HL-60 (cell line): ENCODE results near the gene ZNF18.

ENCODE experiments used
- GABPA ChIP-seq: IDR thresholded peaks from 2 replicates; pipeline ENCODE4 v1.6.1; 2012; ENCODE audit warnings: low read depth
- POLR2AphosphoS5 ChIP-seq: IDR thresholded peaks from 2 replicates; pipeline ENCODE4 v1.6.1; 2012; ENCODE audit warnings: low read depth
- TF ChIP-seq, protein P1 (sequence below): IDR thresholded peaks from one replicate; pipeline ENCODE4 v1.5.1; 2011; ENCODE audit warnings: low read length, control low read depth, inconsistent platforms; ENCODE audit not compliant: insufficient read depth
- TF ChIP-seq, protein P2 (sequence below): IDR thresholded peaks from 2 replicates; pipeline ENCODE4 v1.6.1; 2012; ENCODE audit warnings: low read depth; ENCODE audit not compliant: insufficient replicate concordance

DNA sequence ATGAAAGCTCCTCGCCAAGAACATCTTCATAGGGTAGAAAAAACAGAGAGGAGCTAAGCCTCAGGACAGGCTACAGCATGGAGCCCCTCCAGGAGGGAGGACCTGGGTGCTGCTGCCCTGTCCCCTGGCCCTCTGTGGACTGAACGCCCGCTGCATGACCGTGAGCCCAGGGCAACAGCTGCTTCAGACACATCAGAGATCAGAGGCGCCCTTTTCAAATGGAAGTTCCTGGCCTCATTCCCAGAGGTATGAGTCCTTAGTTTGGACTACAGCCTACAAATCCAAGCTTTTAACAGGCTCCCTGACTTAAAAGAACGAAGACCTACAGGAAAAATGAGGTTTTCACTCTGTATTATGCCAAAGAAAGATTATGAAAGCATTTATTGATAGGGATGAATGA lies 48.5 kb downstream of the ZNF18 start:
- TF ChIP-seq, protein P1, sequence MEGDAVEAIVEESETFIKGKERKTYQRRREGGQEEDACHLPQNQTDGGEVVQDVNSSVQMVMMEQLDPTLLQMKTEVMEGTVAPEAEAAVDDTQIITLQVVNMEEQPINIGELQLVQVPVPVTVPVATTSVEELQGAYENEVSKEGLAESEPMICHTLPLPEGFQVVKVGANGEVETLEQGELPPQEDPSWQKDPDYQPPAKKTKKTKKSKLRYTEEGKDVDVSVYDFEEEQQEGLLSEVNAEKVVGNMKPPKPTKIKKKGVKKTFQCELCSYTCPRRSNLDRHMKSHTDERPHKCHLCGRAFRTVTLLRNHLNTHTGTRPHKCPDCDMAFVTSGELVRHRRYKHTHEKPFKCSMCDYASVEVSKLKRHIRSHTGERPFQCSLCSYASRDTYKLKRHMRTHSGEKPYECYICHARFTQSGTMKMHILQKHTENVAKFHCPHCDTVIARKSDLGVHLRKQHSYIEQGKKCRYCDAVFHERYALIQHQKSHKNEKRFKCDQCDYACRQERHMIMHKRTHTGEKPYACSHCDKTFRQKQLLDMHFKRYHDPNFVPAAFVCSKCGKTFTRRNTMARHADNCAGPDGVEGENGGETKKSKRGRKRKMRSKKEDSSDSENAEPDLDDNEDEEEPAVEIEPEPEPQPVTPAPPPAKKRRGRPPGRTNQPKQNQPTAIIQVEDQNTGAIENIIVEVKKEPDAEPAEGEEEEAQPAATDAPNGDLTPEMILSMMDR: no peak
- TF ChIP-seq POLR2AphosphoS5 (no peak), GABPA (no peak)
- TF ChIP-seq, protein P2, sequence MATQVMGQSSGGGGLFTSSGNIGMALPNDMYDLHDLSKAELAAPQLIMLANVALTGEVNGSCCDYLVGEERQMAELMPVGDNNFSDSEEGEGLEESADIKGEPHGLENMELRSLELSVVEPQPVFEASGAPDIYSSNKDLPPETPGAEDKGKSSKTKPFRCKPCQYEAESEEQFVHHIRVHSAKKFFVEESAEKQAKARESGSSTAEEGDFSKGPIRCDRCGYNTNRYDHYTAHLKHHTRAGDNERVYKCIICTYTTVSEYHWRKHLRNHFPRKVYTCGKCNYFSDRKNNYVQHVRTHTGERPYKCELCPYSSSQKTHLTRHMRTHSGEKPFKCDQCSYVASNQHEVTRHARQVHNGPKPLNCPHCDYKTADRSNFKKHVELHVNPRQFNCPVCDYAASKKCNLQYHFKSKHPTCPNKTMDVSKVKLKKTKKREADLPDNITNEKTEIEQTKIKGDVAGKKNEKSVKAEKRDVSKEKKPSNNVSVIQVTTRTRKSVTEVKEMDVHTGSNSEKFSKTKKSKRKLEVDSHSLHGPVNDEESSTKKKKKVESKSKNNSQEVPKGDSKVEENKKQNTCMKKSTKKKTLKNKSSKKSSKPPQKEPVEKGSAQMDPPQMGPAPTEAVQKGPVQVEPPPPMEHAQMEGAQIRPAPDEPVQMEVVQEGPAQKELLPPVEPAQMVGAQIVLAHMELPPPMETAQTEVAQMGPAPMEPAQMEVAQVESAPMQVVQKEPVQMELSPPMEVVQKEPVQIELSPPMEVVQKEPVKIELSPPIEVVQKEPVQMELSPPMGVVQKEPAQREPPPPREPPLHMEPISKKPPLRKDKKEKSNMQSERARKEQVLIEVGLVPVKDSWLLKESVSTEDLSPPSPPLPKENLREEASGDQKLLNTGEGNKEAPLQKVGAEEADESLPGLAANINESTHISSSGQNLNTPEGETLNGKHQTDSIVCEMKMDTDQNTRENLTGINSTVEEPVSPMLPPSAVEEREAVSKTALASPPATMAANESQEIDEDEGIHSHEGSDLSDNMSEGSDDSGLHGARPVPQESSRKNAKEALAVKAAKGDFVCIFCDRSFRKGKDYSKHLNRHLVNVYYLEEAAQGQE: no peak
